Measurements from ENCODE around the gene RWDD2A.

RWDD2A gene

DNA sequence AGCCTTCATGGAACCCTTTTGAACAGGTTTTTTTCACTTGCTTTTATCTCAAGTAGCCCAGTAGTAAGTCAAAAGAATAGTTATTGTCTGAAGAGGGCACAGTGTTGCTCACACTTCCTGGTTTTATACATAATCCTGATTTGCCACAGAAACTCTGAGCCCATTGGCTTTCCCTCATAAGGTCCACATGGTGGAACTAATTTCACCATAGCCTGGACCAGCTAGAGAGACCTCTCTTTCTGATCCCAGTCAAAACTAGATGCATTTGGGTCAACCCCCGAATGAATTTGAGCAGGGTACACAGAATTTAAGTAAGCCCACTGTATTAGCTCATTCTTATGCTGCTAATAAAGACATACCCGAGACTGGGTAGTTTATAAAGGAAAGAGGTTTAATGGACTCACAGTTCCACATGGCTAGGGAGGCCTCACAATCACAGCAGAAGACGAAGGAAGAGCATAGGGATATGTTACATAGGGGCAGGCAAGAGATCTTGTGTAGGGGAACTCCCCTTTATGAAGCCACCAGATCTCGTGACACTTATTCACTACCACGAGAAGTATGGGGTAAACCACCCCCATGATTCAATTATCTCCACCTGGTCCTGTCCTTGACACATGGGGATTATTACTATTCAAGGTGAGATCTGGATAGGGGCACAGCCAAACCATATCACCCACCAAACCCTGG lies 6.2 kb downstream of the RWDD2A start:
- no peak for DNase-seq

DNA sequence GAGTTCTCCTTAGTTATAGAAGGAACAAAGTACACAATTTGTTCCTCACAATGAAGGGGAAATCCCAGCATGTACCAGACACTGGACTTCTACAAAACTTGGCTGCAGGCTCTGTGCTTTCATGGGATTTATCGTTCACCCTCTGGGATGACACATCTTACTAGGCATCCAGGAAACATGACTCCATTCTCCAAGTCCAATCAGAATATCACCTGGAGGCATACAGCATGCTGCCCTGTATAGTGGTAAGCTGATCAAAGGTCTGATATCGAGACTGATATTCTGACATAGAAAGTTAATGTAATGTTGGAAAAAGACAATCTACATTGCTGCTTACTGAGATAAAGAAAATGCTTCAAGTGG lies 6.7 kb downstream of the RWDD2A start:
- DNase-seq, result peak; percentile 32

DNA sequence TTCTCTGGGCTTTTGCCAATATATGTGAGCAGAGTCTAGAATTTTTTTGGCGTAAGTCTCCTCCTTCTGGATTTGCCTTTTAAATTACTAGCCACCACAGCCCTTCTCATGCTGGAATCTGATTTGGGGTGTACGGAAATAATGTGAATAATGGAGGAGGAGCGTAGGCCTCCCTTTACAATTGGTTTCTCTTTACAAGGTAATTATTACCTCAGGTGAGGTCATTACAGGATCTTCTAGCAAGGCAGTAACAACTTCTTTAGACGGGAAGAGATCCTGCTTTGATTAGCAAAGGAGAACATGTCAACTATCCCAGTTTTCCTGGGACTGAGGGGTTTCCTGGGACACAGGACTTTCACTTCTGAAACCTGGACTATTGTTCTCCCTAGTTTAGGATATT lies 8.9 kb downstream of the RWDD2A start:
- no peak for DNase-seq

DNA sequence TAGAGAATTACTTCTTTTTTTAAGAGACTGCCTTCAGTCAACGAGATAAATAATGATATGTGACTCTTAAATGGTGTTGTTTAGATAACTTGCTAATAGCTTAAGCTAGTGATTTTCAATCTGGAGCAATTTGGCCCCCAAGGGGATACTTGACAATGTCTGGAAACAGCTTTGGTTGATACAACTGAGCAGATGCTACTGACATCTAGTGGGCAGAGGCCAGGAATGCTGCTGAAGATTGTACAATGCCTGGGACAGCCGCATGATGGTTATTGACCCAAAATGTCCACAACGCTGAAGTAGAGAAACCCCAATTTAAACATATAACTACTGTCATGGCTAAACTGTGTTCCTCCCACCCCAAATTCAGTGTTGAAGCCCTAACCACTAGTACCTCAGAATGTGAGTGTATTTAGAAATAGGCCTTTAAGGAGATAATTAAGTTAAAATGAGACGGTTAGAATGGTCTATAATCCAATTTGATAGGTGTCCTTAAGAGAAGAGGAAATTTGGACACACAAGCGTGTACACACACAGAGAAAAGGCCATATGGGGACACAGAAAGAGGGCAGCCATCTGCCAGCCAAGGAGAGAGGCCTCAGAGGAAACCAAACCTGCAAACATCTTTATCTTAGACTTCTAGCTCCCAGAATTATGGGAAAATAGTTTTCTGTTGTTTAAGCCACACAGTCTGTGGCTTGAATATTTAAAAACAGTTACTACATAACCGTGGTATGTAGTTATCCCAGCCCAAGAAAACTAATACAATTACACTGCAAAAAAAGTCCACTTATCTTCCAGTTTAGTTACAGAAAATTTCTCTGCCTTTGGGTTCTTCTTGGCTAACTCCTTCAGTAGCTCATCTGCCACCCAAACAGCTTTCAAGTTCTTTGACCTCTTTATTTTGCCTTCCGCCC lies 22.2 kb downstream of the RWDD2A start:
- DNase-seq, result peak; percentile 83

DNA sequence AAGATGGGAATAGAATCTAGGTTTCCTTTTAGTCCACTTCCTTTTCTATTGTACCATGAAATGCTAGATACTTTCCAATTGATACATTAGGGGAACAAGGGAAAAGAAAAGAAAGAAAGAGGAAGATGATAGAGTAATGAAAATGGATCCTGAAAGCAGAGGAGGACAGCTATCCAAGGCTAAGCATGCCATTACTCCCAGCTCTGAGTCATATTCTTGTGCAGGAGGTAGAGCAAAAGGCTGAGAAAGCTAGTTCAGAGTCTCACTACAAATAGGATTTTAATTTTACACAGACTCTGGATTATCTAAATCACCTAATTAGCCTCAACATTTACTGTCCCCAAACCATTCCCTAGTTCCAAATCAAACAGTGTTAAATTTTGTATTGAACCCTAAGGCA lies 23.6 kb downstream of the RWDD2A start:
- no peak for DNase-seq

DNA sequence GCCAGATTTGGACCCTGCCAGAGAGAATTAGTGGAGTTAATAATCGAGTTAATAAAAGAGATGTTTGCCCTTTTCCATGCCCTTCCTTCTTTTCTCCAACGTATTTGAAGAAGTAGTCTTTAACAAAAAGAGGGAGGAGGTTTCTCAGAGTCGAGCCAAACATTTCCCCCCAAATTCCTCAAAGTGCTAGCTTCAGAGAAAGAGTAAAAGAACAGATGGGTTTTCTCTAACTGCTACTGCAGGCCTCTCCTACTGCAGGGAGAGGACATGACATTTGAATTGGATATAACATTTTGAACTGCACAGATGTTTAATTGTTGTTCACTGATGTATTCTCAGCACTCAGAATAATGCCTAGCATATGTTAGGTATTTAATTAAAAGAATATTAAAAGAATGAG lies 25.5 kb downstream of the RWDD2A start:
- DNase-seq, result peak; percentile 75

DNA sequence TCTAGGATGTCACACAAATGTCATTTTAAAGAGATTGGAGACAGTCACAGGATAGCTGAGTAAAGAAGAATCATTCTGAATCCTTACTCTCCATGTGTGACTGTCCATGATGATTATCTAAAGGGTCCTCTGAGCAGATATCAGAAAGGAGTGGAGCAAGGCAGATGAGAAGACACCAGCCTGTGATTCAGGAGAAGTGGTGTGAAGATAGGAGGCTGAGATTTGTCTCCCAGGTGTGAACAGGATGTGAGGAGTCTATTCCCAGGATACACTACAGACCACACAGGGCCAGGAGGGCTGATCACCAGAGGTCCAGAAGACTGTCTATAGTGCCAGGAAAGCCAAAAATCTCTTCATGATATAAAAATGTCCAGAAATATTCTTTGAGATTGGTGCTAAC lies 27.0 kb downstream of the RWDD2A start:
- DNase-seq, result no peak

DNA sequence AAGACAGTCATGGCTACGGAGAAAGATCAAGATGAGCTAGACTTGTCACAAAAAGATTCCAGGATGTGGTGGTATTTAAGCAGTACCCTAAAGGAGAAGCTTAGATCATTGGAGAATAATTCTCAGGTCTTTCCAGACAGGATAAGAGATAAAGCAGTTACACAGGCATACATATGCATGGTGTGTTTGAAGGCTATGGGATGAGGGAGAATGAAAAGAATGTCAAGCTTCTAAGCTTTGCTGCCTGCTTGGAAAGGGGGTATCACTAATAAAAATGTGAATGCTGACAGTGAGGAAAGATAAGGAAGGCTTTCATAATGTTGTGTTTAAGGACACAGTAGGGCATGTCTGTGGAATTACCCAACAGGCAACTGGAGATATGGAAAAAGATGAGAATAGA lies 28.1 kb downstream of the RWDD2A start:
- DNase-seq, result no peak

DNA sequence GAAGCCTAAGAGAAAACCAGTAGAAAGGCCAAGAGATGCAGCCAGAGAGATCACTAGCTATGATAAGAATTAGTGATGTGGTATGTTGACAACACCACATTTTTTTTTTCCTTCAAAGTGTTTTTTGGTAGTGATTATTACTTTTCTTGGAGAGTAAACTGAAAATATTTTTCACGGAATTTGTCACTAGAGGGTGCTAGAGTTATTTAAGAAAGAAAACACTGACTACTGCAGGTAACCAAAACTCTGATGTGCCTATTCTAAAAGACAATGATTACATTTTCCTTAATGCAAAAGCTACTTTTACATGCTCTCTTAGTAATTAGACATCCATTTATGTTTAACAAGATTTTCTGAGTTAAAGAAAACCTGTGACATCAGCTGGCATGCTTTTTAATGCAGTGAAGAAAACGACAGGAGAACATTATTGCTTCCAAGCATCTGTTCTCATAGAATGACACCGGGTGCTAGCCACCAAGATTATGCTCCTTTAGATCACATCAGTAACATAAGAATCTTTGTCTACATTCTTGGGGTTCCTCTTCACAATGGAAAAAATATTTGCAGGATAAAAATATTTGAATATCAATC lies 28.8 kb downstream of the RWDD2A start:
- DNase-seq, result peak; percentile 71

DNA sequence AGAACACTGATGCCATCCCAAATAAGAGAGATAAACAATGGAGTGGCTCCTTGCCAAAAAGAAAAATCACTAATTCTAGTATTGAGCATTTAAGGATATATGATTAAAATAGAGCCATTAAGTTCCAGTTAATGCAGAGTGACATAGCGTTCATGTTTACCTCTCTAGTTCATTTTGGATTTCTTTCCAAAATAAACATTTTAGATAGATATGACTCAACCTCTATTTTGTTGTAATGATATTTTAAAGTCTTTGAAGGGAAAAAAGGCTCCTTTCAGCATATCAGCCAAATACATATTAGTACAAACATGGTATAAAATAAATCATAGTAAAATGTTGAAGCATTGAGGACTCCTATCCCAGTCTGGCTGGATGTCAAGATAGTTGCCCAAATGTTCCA lies 33.4 kb downstream of the RWDD2A start:
- no peak for DNase-seq

DNA sequence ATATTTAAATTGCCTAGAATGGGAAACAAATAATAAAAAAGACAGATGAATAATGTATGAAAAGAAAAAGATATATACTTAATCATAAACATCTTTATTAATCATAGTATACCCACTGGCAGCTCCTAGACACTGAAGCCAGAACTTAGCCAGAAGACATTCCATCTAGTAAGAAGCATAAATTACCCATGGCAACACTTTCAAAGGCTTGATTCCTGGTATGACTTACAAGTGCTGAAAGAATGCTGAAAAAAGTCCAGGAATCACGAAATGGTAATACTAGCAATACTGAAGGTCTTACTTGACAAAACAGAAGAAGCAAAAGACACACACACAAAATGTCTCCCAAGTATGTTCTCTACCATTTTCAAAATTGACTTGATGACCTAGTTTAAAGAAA lies 38.0 kb downstream of the RWDD2A start:
- DNase-seq, result no peak

DNA sequence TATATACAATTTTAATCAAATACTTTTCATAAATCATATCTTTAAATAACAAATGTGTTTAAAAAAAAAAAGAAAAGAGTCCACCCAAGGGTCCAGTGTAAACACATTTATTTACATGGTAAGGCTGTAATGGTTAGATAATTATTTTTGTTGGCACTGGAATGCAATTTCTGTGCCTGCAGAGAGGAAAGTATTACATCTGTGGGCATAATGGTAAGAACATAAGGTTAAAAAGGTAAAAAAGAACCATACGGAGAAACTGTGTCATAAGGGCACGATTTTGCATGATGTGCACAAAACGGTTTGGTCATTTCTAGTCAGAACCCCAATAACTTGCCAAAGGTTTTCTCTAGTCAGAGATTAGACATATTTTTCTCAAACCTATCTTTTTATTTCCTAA lies 54.3 kb downstream of the RWDD2A start:
- no peak for DNase-seq
